OCI-LY3 (cell line): Measurements from ENCODE around the gene STAT4.

Experiments
- CTCF ChIP-seq: fragments of 200-600, 300-600 bp; sonication (generic); IDR thresholded peaks from 2 replicates; pipeline ENCODE4 v1.5.1; 2014; ENCODE audit warnings: antibody characterized with exemption, low read length, low read depth
- EZH2phosphoT487 ChIP-seq: fragments of 200-600 bp; shearing (Covaris generic); IDR thresholded peaks from 2 replicates; pipeline ENCODE4 v1.6.1; 2018; ENCODE audit warnings: antibody characterized with exemption, mixed run types, low read depth

- TF ChIP-seq CTCF: no peak
- no peak for TF ChIP-seq EZH2phosphoT487
These were observed 137.2 kb downstream of the STAT4 start for GRCh38 chr2:191013682-191013931.
